IMR-90 (cell line): ENCODE results near the gene RETN.

Experiments used
- BHLHE40 ChIP-seq: fragments of 150-350 bp; IDR thresholded peaks from 2 replicates; pipeline ENCODE4 v1.6.1; 2016; ENCODE audit warnings: mild to moderate bottlenecking, low read depth, low read length
- CEBPB ChIP-seq: IDR thresholded peaks from 2 replicates; pipeline ENCODE4 v1.6.1; 2012; ENCODE audit warnings: low read depth, low read length, improper control_type of control experiment
- CHD1 ChIP-seq: IDR thresholded peaks from 2 replicates; pipeline ENCODE4 v1.6.1; 2012; ENCODE audit warnings: low read depth, low read length, improper control_type of control experiment
- MXI1 ChIP-seq: IDR thresholded peaks from 2 replicates; pipeline ENCODE4 v1.6.1; 2012; ENCODE audit warnings: low read depth, mild to moderate bottlenecking, low read length, moderate library complexity, borderline replicate concordance
- NFE2L2 ChIP-seq: fragments of 150-350 bp; IDR thresholded peaks from 2 replicates; pipeline ENCODE4 v1.6.1; 2016; ENCODE audit warnings: low read depth, mild to moderate bottlenecking, low read length
- POLR2A ChIP-seq: IDR thresholded peaks from 2 replicates; pipeline ENCODE4 v1.6.1; 2012; ENCODE audit warnings: mild to moderate bottlenecking, low read depth, low read length
- RAD21 ChIP-seq: IDR thresholded peaks from 2 replicates; pipeline ENCODE4 v1.6.1; 2012; ENCODE audit warnings: low read length, improper control_type of control experiment
- RCOR1 ChIP-seq: IDR thresholded peaks from 2 replicates; pipeline ENCODE4 v1.6.1; 2012; ENCODE audit warnings: mild to moderate bottlenecking, low read length, improper control_type of control experiment; ENCODE audit not compliant: insufficient replicate concordance
- RFX5 ChIP-seq: IDR thresholded peaks from 2 replicates; pipeline ENCODE4 v1.8.0; 2012; ENCODE audit warnings: low read depth, mild to moderate bottlenecking, low read length, moderate library complexity
- SMC3 ChIP-seq: fragments of 150-350 bp; IDR thresholded peaks from 2 replicates; pipeline ENCODE4 v1.6.1; 2016; ENCODE audit warnings: low read depth, mild to moderate bottlenecking, antibody characterized with exemption, low read length, moderate library complexity
- TF ChIP-seq, protein P1 (sequence below): conservative IDR thresholded peaks from 2 replicates; pipeline ENCODE4 v1.5.1; 2012; ENCODE audit warnings: mild to moderate bottlenecking, low read depth, low read length, improper control_type of control experiment
- TF ChIP-seq, protein P2 (sequence below): fragments of 150-350 bp; IDR thresholded peaks from 2 replicates; pipeline ENCODE4 v1.6.1; 2017; ENCODE audit warnings: mild to moderate bottlenecking, antibody characterized with exemption, low read length, low read depth
- TF ChIP-seq, protein P3 (sequence below): fragments of 150-350 bp; IDR thresholded peaks from 2 replicates; pipeline ENCODE4 v1.6.1; 2016; ENCODE audit warnings: low read depth, mild to moderate bottlenecking, low read length, moderate library complexity, borderline replicate concordance

DNA sequence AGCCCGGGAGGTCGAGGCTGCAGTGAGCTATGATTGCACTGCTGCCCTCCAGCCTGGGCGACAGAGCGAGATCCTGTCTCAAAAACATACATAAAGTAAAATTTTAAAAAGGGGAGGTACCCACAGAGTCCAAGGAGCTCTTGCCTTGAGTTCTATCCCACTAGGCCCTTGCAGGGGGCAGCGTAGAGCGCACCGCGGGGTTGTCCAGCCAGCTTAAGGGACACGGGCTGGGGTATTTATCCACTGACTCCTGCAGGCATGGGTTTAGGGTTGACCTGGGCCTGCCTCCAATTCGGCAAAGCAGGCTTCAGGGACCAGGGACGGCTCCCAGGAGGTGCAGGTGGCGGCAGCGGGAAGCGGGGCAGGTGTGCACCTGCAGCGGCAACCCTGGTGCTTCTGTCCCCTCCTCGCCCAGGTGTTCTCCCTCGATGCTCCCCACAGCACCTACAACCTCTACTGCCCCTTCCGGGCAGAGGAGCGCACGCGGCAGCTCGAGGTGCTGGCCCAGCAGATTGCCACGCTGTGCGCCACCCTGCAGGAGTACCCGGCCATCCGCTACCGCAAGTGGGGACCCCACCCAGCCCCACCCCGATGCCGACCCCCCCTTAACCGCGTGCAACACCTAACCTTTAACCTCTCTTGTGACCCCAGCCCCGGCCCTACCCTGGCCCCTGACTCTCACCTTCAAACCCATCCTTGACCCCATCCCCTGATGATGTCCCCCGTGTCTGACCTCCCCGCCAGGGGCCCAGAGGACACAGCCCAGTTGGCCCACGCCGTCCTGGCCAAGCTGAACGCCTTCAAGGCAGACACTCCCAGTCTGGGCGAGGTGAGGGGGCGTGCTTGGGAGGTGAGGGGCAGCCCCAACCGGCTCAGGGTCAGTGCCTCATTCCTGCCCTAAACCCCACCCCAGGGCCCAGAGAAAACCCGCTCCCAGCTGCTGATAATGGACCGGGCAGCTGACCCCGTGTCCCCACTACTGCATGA lies 27.3 kb upstream of the RETN start:
- TF ChIP-seq, protein P1, sequence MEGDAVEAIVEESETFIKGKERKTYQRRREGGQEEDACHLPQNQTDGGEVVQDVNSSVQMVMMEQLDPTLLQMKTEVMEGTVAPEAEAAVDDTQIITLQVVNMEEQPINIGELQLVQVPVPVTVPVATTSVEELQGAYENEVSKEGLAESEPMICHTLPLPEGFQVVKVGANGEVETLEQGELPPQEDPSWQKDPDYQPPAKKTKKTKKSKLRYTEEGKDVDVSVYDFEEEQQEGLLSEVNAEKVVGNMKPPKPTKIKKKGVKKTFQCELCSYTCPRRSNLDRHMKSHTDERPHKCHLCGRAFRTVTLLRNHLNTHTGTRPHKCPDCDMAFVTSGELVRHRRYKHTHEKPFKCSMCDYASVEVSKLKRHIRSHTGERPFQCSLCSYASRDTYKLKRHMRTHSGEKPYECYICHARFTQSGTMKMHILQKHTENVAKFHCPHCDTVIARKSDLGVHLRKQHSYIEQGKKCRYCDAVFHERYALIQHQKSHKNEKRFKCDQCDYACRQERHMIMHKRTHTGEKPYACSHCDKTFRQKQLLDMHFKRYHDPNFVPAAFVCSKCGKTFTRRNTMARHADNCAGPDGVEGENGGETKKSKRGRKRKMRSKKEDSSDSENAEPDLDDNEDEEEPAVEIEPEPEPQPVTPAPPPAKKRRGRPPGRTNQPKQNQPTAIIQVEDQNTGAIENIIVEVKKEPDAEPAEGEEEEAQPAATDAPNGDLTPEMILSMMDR, result 0 out of 2 replicates have a peak, but pooled peaks have one; percentile 6
- TF ChIP-seq SMC3 (no peak), RFX5 (no peak), CEBPB (no peak), CHD1 (no peak), BHLHE40 (no peak), POLR2A (no peak), RCOR1 (no peak), NFE2L2 (no peak), MXI1 (no peak), RAD21 (no peak)
- TF ChIP-seq, protein P2, sequence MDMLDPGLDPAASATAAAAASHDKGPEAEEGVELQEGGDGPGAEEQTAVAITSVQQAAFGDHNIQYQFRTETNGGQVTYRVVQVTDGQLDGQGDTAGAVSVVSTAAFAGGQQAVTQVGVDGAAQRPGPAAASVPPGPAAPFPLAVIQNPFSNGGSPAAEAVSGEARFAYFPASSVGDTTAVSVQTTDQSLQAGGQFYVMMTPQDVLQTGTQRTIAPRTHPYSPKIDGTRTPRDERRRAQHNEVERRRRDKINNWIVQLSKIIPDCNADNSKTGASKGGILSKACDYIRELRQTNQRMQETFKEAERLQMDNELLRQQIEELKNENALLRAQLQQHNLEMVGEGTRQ, result no peak
- TF ChIP-seq, protein P3, sequence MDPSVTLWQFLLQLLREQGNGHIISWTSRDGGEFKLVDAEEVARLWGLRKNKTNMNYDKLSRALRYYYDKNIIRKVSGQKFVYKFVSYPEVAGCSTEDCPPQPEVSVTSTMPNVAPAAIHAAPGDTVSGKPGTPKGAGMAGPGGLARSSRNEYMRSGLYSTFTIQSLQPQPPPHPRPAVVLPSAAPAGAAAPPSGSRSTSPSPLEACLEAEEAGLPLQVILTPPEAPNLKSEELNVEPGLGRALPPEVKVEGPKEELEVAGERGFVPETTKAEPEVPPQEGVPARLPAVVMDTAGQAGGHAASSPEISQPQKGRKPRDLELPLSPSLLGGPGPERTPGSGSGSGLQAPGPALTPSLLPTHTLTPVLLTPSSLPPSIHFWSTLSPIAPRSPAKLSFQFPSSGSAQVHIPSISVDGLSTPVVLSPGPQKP, result no peak
